ENCODE data around the gene SLC2A9. TPM values are rescaled to one million over a fixed set of nuclear protein-coding genes. Genes with fewer than 3 reads are reported as not detected.

Gene SLC2A9
- total RNA-seq, 6 donors from 2014 or later, result 5.4 to 25.1 (median 13.0) TPM

GRCh38 chr4:9963328-9963727, 58.0 kb downstream of the SLC2A9 start:
- H3K4me3 ChIP-seq, result no peak overlapping the region
- no peak for DNase-seq
- ATAC-seq (ENCODE audit: low FRiP score in 2 of 2), result no peak
- peaks cover 0 to 3% (median 0%) of the 10 kb centered on the region in 4 donors for H3K4me1 ChIP-seq
- no peaks in the 10 kb centered on the region for H3K36me3 ChIP-seq
- no peak overlapping the region for H3K27ac ChIP-seq
- H3K9me3 ChIP-seq, result no peaks in the 10 kb centered on the region
- WGBS, 2 donors, result 94 to 95% methylated on average over 5 of the region's 5 CpGs
- TF ChIP-seq POLR2A (IDR thresholded peaks at IDR 0.05) (no peak), EP300 (IDR thresholded peaks at IDR 0.05) (no peak), POLR2AphosphoS5 (IDR thresholded peaks at IDR 0.05) (no peak), CTCF (IDR thresholded peaks at IDR 0.05) (no peak)
- H3K27me3 ChIP-seq, result no peaks in the 10 kb centered on the region

- H3K36me3 ChIP-seq, result no peaks in the 10 kb centered on the region
- TF ChIP-seq EP300 (IDR thresholded peaks at IDR 0.05) (no peak), POLR2AphosphoS5 (IDR thresholded peaks at IDR 0.05) (no peak), CTCF (IDR thresholded peaks at IDR 0.05) (no peak), POLR2A (IDR thresholded peaks at IDR 0.05) (no peak)
- H3K4me1 ChIP-seq, result peaks cover 0 to 3% (median 0%) of the 10 kb centered on the region in 4 donors
- H3K27me3 ChIP-seq, result no peaks in the 10 kb centered on the region
- DNase-seq (no peak), ATAC-seq (ENCODE audit: low FRiP score in 2 of 2) (no peak)
- no peak overlapping the region for H3K4me3 ChIP-seq
- H3K27ac ChIP-seq, result no peak overlapping the region
- H3K9me3 ChIP-seq, result no peaks in the 10 kb centered on the region
- WGBS, 2 donors, result 94 to 99% methylated on average over 5 of the region's 5 CpGs
These were observed 58.5 kb downstream of the SLC2A9 start for GRCh38 chr4:9962611-9963314.

- no peaks in the 10 kb centered on the region for H3K27me3 ChIP-seq
- H3K9me3 ChIP-seq, result no peaks in the 10 kb centered on the region
- H3K4me1 ChIP-seq, result no peaks in the 10 kb centered on the region
- no peak overlapping the region for H3K4me3 ChIP-seq
- H3K27ac ChIP-seq, result no peak overlapping the region
- WGBS, 2 donors, result 94 to 100% methylated on average over 2 to 3 of the region's 3 CpGs
- no peak for TF ChIP-seq EP300 (IDR thresholded peaks at IDR 0.05)
- no peak for TF ChIP-seq POLR2A (IDR thresholded peaks at IDR 0.05)
- TF ChIP-seq POLR2AphosphoS5 (IDR thresholded peaks at IDR 0.05), result no peak
- no peak for TF ChIP-seq CTCF (IDR thresholded peaks at IDR 0.05)
- ATAC-seq (ENCODE audit: low FRiP score in 2 of 2) (no peak), DNase-seq (no peak)
- no peaks in the 10 kb centered on the region for H3K36me3 ChIP-seq
These were observed 66.8 kb downstream of the SLC2A9 start for GRCh38 chr4:9954468-9954867.

GRCh38 chr4:9953089-9953488, 68.2 kb downstream of the SLC2A9 start:
- Histone ChIP-seq H3K27me3 (no peaks in the 10 kb centered on the region), H3K4me1 (no peaks in the 10 kb centered on the region), H3K27ac (no peak overlapping the region), H3K36me3 (no peaks in the 10 kb centered on the region), H3K4me3 (no peak overlapping the region), H3K9me3 (no peaks in the 10 kb centered on the region)
- DNase-seq, result no peak
- WGBS, 2 donors, result 88 to 100% methylated on average over 4 of the region's 4 CpGs
- no peak for ATAC-seq (ENCODE audit: low FRiP score in 2 of 2)
- TF ChIP-seq POLR2AphosphoS5 (IDR thresholded peaks at IDR 0.05) (no peak), POLR2A (IDR thresholded peaks at IDR 0.05) (no peak), EP300 (IDR thresholded peaks at IDR 0.05) (no peak), CTCF (IDR thresholded peaks at IDR 0.05) (no peak)

- whole genome bisulfite sequencing, 2 donors, result 83 to 84% methylated on average over 8 of the region's 8 CpGs
- TF ChIP-seq POLR2AphosphoS5 (IDR thresholded peaks at IDR 0.05) (no peak), CTCF (IDR thresholded peaks at IDR 0.05) (no peak), EP300 (IDR thresholded peaks at IDR 0.05) (no peak), POLR2A (IDR thresholded peaks at IDR 0.05) (no peak)
- ATAC-seq (ENCODE audit: low FRiP score in 2 of 2), result no peak
These were observed 68.8 kb downstream of the SLC2A9 start for GRCh38 chr4:9952415-9952950.

More at GRCh38 chr4:9952415-9952950, 68.8 kb downstream of the SLC2A9 start:
- H3K9me3 ChIP-seq, result no peaks in the 10 kb centered on the region
- no peaks in the 10 kb centered on the region for H3K36me3 ChIP-seq
- no peak for DNase-seq
- no peak overlapping the region for H3K4me3 ChIP-seq
- H3K4me1 ChIP-seq, result no peaks in the 10 kb centered on the region
- no peaks in the 10 kb centered on the region for H3K27me3 ChIP-seq
- no peak overlapping the region for H3K27ac ChIP-seq
